Kidney epithelial cell (primary cell): ENCODE results near the gene CES2. TPM values are rescaled to one million over a fixed set of nuclear protein-coding genes. Genes with fewer than 3 reads are reported as not detected.

Experiments used
- DNase-seq: peaks from one replicate; pipeline ENCODE4 v3.0.0-alpha.2; 2010; ENCODE audit warnings: low read depth
- H3K27me3 ChIP-seq: 2 replicates; pipeline ENCODE4 v1.6.0; 2011; ENCODE audit warnings: low read length; ENCODE audit not compliant: control insufficient read depth, insufficient read depth
- H3K36me3 ChIP-seq: 2 replicates; pipeline ENCODE4 v1.5.1; 2011; ENCODE audit warnings: low read length; ENCODE audit not compliant: control insufficient read depth, insufficient read depth
- H3K4me3 ChIP-seq: 2 replicates; pipeline ENCODE4 v1.5.1; 2011; ENCODE audit warnings: low read depth, mild to moderate bottlenecking, control low read depth, low read length
- total RNA-seq: library from RNA; depleted of rRNA; stranded (reverse); fragments of >200 nt; gene quantifications from 2 replicates; pipeline ENCODE4 v1.2.3, GENCODE V29; 2015
- TF ChIP-seq, protein P1 (sequence below): IDR thresholded peaks from 2 replicates; pipeline ENCODE4 v1.5.1; 2011; ENCODE audit warnings: mild to moderate bottlenecking, moderate library complexity, low read length, control low read depth, inconsistent platforms; ENCODE audit not compliant: insufficient read depth, poor library complexity, severe bottlenecking

CES2 gene
- total RNA-seq, 1 donor from 2014 or later = 48.0 TPM

DNA sequence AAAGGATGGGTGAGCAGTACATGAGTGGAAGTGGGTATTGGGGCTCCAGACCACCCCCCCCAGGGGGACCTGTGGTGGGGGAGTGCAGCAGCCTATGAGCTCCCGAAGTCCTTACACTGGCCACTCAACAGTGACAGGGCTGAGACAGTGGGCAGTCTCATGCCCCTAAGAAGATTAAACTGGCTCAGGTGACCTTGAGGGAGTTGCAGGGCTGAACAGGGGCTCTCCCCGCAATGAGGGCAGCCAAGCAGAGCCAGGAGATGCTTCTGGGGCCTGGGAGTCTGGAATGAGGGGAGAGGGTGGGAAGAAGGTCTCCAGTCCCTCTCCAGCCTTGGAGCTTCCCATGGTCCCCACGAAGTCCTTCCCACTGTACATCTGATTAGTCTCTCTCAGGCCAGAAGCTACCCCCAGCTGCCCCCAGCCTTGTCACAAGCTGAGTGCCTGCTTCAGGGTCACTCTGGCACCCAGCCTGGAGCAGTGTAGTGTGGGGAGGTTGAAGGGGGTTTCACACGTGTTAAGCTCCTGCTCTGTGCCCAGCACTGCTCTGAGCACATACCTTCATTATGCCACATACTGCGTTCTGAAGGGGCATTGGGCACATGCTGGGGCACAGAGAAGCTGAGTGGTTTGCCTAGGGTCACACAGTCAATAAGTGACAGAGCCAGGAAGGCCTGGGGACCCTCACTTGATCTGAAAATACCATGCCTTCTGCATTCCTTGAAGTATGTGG, 15.6 kb upstream of the CES2 start:
- Histone ChIP-seq H3K4me3 (no peak overlapping the region), H3K36me3 (no peaks in the 10 kb centered on the region), H3K27me3 (no peaks in the 10 kb centered on the region)
- TF ChIP-seq, protein P1, sequence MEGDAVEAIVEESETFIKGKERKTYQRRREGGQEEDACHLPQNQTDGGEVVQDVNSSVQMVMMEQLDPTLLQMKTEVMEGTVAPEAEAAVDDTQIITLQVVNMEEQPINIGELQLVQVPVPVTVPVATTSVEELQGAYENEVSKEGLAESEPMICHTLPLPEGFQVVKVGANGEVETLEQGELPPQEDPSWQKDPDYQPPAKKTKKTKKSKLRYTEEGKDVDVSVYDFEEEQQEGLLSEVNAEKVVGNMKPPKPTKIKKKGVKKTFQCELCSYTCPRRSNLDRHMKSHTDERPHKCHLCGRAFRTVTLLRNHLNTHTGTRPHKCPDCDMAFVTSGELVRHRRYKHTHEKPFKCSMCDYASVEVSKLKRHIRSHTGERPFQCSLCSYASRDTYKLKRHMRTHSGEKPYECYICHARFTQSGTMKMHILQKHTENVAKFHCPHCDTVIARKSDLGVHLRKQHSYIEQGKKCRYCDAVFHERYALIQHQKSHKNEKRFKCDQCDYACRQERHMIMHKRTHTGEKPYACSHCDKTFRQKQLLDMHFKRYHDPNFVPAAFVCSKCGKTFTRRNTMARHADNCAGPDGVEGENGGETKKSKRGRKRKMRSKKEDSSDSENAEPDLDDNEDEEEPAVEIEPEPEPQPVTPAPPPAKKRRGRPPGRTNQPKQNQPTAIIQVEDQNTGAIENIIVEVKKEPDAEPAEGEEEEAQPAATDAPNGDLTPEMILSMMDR = no peak
- DNase-seq = no peak

DNA sequence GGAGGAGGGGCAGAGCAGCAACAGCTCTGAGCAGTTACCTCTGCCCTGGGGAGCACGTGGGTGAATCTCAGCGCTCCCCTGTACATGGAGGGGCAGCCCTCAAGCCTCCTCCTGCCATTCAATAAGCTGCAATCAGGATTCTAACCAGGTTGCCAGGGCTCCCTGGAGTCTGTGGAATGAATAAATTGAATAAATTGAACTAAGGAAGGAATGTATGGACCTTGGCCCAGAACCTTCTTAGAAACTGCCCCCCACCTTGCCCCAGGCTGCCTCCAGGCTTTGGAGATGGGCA, 15.1 kb upstream of the CES2 start:
- DNase-seq = no peak
- TF ChIP-seq, protein P1 = no peak
- no peaks in the 10 kb centered on the region for H3K36me3 ChIP-seq
- no peaks in the 10 kb centered on the region for H3K27me3 ChIP-seq
- no peak overlapping the region for H3K4me3 ChIP-seq

DNA sequence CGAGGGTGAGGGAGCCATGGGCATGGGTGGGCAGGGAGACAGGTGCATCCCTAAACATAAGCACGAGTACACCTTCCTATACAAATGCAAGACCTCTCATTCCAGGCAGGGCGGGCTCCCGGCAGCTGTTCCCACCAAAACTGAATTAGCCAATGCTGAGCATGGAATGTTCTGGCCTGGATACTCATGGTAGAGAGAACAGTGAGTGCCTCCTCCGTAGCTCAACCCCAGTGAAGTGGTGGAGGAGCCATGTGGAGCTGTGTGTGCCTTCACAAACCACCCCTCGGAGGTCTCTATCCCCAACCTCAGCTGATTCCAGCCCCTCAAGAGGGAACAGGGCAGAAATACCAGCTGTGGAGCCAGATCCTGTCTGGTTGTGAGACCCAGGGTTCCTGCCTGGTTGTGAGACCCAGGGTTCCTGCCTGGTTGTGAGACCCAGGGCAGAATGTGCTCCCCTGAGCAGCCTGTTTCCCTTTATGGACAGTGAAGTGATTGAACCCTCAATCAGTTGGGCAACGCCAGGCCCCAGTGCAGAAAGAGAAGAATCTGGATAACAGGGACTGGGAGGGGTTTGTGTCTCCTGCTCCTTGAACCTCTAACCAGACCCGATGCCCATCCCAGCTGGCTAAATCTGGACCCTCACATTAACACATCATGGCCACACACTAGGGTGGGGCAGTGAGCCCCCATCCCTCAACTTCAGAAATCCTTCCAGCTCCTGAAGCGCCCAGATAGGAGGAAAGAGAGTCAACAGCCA, 14.2 kb upstream of the CES2 start:
- no peak overlapping the region for H3K4me3 ChIP-seq
- TF ChIP-seq, protein P1 = no peak
- no peaks in the 10 kb centered on the region for H3K27me3 ChIP-seq
- DNase-seq = no peak
- H3K36me3 ChIP-seq = no peaks in the 10 kb centered on the region

DNA sequence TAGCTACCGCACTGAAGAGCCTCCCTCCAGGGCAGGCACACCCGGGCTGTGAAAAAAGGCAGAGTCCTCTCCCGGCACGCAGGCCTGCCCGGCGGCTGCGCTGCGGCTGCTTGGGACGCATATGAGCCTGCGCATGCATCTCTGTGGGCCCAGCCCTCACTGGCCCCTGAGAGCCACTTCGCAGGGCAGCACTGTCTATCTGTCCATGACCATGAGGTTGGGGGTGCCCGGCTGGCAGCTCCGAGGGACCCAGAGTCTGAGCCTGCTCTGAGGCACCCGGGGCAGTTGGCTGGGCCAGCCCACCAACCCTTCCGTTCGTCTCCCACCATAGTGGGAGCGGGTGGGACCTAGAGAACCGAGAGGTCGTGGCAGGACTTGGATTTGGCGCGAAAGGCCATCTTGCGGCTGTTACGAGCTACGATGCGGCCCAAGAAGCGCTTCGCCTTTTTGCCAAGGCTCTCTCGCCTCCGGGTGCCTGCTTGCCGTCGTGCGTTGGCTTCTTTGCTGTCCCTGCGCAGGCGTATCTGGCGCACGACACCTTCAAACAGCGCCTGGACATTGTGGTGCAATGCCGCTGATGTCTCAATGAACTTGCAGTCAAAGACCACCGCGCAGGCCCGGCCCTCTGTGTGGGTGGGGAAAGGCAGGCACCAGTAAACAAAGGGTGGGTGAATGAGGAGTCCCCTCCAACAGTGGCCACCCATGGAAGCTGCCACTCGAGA, 13.4 kb upstream of the CES2 start:
- Histone ChIP-seq H3K36me3 (no peaks in the 10 kb centered on the region), H3K27me3 (no peaks in the 10 kb centered on the region), H3K4me3 (no peak overlapping the region)
- no peak for DNase-seq
- TF ChIP-seq, protein P1 = no peak

DNA sequence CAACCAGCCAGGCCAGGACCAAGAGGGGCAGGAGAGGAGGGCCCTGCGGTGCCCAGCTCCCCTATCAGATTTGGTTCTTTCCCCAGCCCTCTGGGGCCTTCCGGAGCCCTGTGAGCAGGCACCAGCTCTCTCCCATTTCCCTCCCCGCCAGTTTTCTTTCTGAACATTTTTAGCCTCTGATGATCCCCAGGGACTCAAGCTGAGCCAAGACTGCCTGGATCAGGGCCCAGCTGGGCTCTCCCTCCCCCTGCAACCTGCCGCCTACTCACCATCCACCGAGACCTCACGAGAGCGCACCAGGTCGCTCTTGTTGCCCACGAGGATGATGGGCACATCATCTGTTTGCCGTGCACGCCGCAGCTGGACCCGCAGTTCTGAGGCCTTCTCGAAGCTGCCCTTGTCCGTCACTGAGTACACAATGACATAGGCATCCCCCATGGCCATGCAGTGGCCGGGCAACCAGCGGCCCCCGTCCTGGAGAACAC, 12.0 kb upstream of the CES2 start:
- no peak for DNase-seq
- TF ChIP-seq, protein P1 = no peak
- Histone ChIP-seq H3K36me3 (no peaks in the 10 kb centered on the region), H3K27me3 (no peaks in the 10 kb centered on the region), H3K4me3 (no peak overlapping the region)
